Inferior parietal cortex (tissue), 1 donor: ENCODE measurements around the gene YWHAQ.
"Not testable (repeated sequence)": the region's sequence is repeated elsewhere in the genome, so short reads cannot be mapped to it uniquely, and the experiment has no call there.

Source experiments
- DNase-seq: peaks from one replicate; pipeline ENCODE4 v3.0.0-alpha.2; 2016; ENCODE audit errors: extremely low spot score

Gene YWHAQ

GRCh38 chr2:9552219-9553178 lies 78.3 kb downstream of the YWHAQ start:
- no peak for DNase-seq

GRCh38 chr2:9550859-9551391 lies 79.9 kb downstream of the YWHAQ start:
- DNase-seq: not testable (repeated sequence)

GRCh38 chr2:9549420-9549819 lies 81.4 kb downstream of the YWHAQ start:
- no peak for DNase-seq

- DNase-seq: no peak
Measured at GRCh38 chr2:9548506-9548905, 82.3 kb downstream of the YWHAQ start.

- DNase-seq: no peak
Measured at GRCh38 chr2:9547262-9547991, 83.4 kb downstream of the YWHAQ start.

GRCh38 chr2:9545502-9545901 lies 85.3 kb downstream of the YWHAQ start:
- DNase-seq: no peak

GRCh38 chr2:9543557-9543956 lies 87.2 kb downstream of the YWHAQ start:
- DNase-seq: no peak

- DNase-seq: no peak
Measured at GRCh38 chr2:9539531-9539930, 91.3 kb downstream of the YWHAQ start.

- DNase-seq: peak; percentile 47
Measured at GRCh38 chr2:9538000-9538507, 92.7 kb downstream of the YWHAQ start.

GRCh38 chr2:9536504-9536903 lies 94.3 kb downstream of the YWHAQ start:
- no peak for DNase-seq

GRCh38 chr2:9535177-9535576 lies 95.6 kb downstream of the YWHAQ start:
- DNase-seq: no peak
